ENCODE measurements around the gene ZSCAN2.
"Not testable (repeated sequence)": the region's sequence is repeated elsewhere in the genome, so short reads cannot be mapped to it uniquely, and the experiment has no call there.

Gene ZSCAN2

DNA sequence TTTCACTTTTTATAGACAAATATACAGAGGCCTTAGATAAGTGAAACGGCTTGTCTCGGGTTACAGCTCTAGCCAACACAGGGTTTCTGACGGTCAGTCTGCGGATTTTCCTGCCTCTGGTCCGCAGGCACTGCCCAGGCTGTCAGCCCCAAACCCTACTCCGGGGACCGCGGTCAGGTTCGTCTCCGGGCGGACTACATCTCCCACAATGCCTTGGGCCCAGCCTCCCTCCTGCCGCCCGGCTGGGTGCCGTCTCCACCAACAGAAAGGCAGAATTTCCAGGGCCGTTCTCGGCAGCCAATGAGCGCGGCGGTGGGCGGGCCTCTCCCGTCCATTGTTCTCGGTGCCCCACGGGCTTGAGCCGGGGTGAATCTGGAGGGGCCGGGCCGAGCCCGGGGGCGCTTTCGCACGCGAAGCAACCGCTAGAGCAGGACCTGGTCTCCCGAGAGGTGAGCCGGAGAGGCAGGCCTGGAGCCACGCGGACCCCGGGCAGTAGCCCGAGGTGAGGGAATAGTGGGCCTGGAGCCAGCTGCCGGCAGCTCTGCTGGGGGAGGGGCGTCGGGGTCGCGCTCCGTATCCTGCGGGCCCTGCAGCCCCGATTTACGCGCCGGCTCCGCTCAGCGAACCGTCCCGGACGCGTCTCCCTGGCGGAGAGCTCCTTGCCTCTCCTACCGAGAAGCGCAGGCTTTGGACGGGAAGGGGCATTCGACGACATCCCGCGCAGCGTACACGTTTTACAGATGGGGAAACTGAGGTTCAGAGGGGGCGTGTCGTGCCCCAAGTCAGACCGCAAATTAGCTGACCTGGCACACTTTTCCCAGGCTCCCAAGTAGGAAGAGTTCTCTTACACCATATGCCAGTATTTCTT, at the start of gene ZSCAN2:
Gene ZSCAN2, plus strand, starts transcription at position 323 of the 868 bp plus-strand sequence. CDS start 2,919 bp downstream, outside the sequence.
- DNase-seq, result peak; percentile 94 to 98

DNA sequence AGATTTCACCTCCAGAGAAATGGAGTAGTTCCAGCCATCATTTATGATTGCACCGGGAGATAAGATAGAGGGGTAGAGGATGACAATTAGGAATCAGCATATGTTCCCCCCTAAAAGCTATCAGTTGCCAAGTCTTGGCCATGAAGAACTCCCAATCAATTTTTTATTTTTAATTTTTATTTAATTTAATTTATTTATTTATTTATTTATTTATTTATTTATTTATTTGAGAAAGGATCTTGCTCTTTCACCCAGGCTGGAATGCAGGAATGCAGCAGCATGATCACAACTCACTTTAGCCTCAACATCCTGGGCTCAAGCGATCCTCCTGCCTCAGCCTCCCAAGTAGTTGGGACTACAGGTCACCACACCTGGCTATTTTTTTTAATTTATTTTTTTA, 49.2 kb upstream of the ZSCAN2 start:
- DNase-seq, result not testable (repeated sequence)

DNA sequence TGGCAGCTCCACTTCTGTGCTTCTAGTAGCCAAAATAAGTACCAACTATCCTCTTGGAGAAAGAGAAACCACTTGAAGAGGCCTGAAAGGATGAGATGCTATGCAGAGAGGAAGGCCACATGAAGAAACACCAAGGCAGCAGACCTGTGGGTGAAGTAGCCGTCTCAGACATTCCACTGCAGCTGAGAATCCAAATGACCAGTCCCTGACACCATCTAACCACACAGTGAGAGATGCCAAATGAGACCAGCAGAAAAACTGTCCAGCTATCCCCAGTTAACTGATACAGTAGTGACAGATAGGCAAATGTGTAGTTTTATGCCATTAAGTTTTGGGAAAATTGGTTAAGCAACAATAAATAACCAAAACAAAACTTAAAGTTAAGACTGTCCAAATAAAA, 47.9 kb upstream of the ZSCAN2 start:
- no peak for DNase-seq

DNA sequence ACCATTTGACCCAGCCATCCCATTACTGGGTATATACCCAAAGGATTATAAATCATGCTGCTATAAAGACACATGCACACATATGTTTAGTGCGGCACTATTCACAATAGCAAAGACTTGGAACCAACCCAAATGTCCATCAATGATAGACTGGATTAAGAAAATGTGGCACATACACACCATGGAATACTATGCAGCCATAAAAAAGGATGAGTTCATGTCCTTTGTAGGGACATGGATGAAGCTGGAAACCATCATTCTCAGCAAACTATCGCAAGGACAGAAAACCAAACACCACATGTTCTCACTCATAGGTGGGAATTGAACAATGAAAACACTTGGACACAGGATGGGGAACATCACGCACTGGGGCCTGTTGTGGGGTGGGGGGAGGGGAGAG, 44.1 kb upstream of the ZSCAN2 start:
- not testable (repeated sequence) for DNase-seq

DNA sequence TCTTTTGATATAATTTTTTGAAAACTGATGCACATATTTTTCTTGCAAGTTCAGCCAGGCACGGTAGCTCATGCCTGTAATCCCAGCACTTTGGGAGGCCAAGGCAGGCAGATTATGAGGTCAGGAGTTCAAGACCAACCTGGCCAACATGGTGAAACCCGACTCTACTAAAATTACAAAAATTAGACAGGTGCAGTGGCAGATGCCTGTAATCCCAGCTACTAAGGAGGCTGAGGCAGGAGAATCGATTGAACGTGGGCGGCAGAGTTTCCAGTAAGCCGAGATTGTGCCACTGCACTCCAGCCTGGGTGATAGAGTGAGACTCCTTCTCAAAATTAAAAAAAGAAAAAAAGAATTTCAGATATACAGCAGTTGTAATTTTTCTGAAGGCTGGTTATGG, 32.8 kb upstream of the ZSCAN2 start:
- not testable (repeated sequence) for DNase-seq

DNA sequence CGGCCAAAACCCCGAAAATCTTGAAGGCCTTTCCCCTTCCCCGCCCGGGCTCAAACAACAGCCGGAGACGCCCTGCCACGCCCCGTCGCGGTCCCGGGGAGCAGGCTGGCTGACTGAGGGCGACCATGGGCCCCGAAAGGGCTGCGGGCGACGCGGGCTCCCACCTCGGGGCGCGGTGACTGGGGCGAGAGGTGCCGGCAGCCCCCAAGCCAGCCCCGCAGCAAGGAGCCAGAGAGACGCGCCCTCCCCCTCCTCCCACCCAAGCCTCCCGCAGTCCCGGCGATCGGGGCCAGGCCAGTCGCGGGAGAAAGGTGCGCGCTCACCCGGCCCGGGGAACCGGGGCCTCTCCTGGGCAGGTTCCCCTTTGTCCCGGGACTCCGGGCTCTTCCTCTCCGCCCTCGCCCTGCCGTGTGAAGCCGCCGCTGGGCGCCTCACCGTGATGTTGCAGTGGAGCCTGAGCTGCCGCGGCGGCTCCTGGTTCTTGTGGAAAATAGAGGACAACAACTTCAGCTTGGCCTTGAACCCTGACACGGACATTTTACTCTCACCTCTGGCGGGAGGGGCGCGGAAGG, 30.6 kb upstream of the ZSCAN2 start:
- peak in 1 of 2 experiments; percentile 81 for DNase-seq

DNA sequence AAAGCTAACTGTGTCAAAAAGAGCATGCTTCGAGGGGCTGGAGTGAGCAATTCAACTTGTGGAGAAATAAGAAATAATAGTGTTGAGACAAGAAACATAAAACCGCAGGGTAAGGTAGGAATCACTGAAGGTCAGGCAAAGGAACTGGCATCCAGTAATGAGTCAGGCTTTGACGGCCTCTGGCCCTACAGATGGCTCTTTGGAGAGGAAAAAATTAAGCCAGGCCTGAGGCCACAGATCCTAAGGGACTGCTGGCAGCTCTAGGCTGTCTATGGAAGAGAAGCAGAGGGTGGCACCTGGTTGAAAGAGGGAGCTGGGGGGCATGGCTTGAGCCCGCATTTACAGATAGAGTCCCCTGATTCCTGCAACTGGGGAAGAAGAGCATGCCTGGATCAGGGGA, 28.6 kb upstream of the ZSCAN2 start:
- no peak for DNase-seq

DNA sequence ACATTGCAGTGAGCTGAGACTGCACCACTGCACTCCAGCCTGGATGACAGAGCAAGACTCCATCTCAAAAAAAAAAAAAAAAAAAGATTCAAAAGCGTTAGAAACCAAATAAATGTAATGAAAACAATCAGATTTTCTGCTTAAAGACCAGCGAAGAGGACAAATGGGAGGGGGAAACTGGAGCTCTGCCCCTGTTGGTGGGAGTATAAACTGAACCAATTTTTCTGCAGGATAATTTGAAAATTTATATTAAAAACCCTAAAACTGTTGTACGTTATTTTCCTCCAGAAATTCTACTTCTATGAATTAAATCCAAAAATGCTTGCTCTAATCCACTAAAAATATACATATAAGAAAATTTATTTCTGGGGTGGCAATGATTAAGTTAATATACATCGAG, 25.3 kb upstream of the ZSCAN2 start:
- DNase-seq, result no peak

DNA sequence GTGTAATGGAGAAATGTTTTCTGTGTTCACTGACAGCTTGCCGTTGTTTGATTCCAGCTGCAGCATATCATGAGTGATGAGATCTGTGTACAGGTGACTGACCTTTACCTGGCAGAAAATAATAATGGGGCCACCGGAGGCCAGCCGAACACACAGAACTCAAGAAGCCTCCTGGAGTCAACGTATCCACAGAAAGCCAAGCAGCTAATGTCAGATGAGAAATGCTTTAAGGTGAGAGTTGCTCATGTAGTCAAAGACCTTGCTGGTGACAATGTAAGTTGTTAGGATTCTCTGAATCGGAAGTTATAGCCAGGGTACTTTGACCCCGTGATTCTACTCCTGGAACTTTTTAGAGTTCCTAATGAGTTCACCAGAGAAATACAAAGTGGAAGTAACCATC, 22.9 kb upstream of the ZSCAN2 start:
- not testable (repeated sequence) for DNase-seq

DNA sequence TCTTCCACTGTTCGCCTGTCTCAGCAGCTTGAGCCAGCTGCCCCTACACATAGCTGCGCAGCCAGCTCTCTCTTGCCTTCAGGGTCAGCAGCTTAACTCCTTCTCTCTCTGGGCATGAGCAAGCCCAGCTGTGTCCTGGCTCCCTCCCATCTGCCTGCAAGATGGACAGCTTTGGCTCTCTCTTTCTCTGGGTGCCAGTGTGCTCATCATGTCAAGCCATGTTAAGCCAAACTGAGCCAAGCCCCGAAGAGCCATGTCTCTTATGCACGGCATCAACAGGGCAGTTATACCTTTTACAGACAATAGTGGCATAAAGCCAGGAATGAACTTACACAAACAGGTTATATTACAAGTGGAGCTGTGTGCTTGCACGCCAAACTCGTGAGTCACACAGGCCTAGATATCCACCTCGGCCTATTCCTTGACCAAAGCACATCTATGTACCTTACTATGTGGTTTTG, 21.5 kb upstream of the ZSCAN2 start:
- not testable (repeated sequence) for DNase-seq

DNA sequence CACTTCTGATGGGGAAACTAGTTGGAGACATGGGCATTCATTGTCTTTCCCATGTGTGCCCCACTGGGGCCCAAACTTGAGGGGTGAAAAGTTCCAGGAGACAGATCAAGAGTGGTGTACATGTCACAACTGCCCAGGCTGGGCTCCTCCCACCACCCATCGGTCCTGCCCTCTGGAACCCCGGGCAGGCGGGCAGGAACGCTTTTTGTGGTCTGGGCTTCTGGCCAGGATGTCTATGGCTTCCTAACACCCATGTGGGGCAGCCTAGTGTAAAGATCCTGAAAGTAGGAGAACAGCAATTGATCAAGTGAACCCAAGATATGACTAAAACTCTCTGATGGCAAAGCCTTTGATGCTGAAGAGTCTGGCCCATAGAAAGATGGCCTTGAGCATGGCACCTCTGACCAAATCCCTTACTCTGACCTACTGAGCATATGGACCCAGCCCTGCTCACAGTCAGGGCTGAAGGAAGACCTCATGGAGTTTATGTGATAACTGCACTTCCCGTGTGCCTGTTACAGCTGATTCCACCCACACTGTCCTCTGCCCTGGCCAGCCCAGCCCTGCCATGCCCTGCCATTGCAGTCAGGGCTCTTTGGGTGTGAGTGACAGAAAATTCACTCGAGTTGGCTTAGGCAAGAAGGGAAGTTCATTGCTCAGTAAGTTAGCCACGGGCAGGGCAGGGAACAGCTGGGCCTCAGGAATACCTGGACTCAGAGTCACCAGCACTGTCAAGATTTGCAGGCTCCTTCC, 19.0 kb upstream of the ZSCAN2 start:
- not testable (repeated sequence) for DNase-seq

DNA sequence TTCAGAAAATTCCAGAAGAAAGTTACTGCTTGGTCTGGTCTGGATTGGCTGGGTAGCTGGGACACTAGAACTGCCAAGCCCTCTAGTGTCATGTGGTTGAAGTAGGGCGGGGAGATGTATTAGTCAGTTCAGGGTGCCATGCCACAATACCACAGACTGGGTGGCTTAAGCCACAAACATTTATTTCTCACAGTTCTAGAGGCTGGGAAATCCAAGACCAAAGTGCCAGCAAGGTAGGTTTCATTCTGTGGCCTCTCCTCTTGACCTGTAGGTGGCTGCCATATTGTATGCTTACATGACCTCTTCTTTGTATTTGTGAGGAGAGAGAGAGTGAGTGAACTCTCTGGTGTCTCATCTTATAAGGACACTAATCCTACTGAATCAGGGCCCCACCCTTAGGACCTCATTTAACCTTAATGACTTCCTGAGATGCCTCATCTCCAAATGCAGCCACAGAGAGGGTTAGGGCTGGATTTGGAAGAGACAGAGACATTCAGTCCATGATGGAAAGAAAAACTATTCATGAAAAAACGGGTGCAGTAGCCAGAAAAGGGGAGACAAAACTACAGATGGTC, 18.1 kb upstream of the ZSCAN2 start:
- no peak for DNase-seq

DNA sequence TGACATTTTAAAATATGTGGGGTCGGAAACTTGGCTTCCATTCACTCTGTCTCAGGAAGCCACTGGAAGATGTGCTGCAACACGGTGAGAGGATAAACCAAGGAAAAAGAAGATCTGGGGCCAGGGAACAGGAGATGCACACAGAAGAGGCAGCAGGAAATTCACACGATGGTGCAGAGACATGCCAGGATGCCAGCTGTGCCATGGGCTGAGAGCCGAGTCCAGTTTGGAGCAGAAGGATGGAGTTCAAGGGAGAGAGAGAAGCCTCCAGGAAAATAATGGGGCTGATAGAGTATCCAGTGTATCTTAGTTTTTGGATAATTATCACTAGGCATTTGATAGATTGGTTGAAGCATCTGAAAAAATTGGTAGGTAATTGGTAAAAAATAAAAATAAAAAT, 16.9 kb upstream of the ZSCAN2 start:
- not testable (repeated sequence) for DNase-seq

DNA sequence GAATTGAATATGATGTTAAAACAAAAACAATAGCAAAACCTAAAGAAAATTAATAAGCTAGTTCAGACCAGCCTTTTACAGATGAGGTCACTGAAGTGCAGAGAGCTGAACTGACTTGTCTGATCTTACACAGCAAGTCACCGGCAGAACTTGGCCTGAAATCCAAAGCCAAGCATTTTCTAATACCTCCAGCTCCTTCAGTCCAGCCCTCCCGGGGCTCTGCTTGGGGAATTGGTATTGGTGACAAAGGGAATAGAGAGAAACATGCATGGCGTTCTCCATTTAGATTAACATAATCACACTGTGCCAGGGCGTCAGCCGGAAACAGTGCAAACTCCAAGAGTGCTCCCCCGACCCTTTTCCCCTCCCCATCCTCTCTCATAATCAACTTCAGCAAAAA, 14.1 kb upstream of the ZSCAN2 start:
- no peak for DNase-seq

DNA sequence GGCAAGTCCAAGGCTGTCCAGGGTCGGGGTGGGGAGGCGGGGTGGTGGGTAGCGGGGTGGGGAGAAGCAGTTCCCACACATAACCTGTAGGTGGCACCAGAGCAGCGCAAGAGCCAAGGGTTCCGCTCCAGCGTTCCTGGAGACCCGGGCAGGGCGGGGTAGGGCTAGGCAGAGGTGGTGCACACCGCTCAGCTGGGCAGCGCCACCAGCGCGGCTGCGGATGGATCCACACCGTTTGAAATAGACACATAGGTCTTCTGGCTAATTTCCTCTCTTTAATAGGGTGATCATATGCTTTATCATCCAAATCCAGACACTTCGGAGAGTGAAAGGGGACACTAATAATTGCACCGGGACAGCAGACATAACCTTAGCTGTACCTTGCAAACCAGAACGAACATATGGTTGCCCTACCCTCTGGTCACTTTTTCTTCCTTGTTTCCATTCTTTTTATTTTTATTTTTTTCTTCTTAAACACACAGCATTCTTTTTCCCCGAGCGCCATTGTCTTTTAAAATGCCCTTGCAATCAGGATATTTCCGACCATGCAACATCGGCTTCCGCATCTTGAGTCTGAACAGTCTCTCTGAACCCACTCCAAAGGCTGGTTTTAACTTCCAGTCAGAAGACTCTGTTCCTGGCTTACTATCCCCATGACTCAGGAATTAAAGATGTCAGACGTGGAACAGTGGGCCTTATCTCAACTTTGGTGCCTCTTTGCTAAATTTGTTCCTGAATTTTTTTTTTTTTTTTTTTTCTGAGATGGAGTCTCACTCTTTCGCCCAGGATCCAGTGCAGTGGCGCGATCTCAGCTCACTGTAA, 12.5 kb upstream of the ZSCAN2 start:
- DNase-seq, result peak; percentile 52 to 94

DNA sequence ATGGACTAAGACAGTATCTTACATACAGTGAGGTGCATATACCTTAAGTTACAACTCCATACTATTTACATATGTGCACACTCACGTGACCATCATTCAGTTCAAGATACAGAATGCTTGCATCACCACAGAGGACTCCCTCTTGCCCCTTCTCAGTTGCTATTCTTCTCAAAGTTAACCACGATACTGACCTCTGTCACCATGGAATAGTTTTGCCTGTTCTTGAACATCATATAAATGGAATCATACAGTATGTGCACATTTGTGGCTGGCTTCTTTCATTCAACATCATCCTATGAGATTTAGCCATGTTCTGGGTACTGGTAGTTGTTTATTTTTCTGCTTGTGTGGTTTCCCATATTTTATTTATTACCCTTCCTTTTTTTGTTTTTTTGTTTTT, 10.4 kb upstream of the ZSCAN2 start:
- DNase-seq, result no peak

DNA sequence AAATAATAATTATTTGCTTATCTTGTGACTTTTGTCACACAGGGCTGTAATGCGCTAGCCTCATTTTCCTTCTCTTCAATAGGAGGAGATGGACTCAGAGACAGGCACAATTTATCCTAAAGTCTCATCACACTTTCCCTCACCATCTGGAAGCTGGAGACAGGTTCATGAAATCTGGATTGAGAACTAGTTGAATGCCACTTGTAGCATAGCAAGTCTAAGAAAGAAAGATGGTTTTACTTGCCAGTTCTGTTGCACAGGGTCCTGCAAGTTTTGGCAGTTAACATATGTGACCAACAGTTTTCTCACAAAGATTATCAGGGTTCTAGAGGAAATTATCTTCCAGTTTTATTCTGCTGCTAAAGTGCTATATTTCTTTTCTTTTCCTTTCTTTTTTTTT, 9.0 kb upstream of the ZSCAN2 start:
- no peak for DNase-seq

DNA sequence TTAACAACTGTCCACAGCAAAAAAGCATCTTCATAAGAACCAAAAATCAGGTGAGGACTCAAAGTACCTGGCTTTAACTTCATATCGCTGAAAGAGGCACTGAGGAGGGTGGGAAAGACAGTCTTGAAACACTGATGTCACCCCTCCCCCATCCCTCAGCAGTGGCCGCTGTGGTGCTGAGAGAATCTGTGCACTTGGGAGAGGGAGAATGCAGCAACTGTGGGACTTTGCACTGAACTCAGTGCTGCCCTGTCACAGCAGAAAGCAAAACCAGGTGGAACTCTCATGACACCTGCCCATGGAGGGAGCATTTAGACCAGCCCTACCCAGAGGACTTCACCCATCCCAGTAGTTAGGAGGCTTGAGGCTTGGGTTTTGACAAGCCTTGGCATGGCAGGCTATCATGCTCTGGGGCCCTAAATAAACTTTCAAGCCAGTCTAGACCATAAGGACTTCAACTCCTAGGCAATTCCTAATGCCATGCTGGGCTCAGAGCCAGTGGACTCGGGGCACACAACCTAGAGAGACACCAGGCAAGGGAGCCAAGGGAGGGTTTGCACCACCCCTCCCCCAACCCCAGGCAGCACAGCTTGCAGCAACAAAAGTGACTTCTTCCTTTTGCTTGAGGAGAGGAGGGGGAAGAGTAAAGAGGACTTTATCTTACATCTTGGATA, 6.1 kb upstream of the ZSCAN2 start:
- DNase-seq, result no peak

DNA sequence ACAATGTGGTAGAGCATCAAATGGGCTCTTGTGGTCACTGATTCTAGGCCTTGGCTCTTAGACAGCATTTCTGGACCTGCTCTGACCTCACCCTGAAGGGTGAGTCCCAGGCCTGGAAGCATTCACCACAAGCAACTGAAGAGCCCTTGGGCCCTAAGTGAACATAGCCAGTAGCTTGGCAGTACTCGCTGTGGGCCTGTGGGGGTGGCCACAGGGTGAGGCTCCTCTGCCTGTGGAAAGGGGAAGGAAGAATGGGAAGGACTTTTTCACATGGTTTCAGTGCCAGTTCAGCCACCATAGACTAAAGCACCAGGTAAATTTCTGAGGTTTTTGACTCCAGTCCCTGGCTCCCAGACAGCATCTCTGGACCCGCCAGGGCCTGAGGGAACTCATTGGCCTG, 5.1 kb upstream of the ZSCAN2 start:
- no peak for DNase-seq

DNA sequence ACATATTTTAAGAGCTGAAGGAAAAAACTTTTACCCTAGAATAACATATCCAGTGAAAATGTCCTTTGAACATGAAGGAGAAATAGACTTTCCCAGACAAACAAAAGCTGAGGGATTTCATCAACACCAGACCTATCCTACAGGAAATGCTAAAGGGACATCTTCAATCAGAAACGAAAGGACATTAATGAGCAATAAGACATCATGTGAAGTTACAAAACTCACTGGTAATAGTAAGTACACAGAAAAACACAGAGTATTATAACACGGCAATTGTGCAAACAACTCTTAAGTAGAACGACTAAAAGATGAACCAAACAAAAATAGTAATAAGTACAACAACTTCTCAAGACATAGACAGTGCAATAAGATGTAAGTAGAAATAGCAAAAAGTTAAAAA, 3.5 kb upstream of the ZSCAN2 start:
- DNase-seq, result no peak

DNA sequence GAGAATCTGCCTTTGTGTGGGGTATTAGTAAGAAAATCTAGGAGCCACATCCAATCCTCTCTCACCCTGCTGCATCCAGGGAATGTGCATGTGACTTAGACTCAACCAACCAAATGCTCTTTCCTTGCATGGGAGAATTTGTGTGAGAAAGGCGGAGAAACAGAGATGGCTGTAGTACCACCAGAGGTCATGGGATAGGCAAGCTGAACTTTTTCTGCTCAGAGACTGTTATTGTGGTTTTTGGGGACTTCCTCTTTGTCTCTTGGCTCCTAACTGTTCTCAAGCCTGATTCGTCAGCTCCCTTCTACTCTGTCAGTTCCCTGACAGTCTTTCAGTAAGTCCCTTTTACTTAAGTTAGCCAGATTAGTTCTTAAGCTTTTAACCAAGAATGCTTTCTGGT, 2.6 kb upstream of the ZSCAN2 start:
- no peak for DNase-seq

DNA sequence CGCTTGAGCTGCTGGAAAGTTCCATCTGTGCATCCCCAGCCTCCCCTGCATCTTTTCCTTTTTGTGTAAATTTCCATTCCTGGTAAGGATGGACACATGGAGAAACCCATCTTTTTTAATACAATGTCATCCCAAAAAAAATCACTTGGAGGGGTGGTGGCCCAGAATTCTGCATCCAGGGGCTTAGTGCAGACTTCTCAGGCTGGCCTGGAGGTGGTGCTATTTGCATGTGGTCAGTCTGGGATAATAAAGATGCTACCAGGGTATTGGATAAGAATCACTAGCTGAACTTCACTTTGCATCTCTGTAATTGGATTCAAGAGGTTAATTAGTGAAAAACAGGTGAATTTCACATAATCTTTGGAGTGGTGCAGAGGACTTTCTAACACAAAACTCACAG, 1.8 kb upstream of the ZSCAN2 start:
- peak; percentile 20 to 51 for DNase-seq

All from NCI-H526 (cell line).